IMR-90 (cell line): ENCODE data around the gene ABHD17A. TPM values are rescaled to one million over a fixed set of nuclear protein-coding genes. Genes with fewer than 3 reads are reported as not detected.

Source experiments
- ATAC-seq: fragments of 200-7000 bp; cut with Tn5 transposase; 2 replicates; pipeline ENCODE4 v1.9.1; 2020; ENCODE audit warnings: low read depth, mild to moderate bottlenecking, moderate library complexity
- BruUV-seq: library from RNA; stranded (reverse); fragments of 400-500 nt; replicated peaks from 2 replicates; lab custom pipeline; 2021; lab: Mats Ljungman, UMichigan
- CTCF ChIA-PET: fragments of 300-600 bp; formaldehyde crosslinking; extraction: SDS; loops from one replicate; lab custom pipeline; 2021; ENCODE audit warnings: antibody characterized with exemption; lab: Yijun Ruan, JAX
- POLR2A ChIA-PET: fragments of 300-600 bp; sonication (Branson Sonifier 250); formaldehyde crosslinking; loops from one replicate; lab custom pipeline; 2022; ENCODE audit warnings: antibody characterized with exemption; ENCODE audit not compliant: unreplicated experiment; lab: Charles Lee
- DNase-seq: peaks from one replicate; pipeline ENCODE4 v3.0.0; 2013
- H2AFZ ChIP-seq: replicated peaks from 2 replicates; pipeline ENCODE3; 2013; ENCODE audit warnings: low read length, mild to moderate bottlenecking; ENCODE audit not compliant: poor library complexity
- H2AK5ac ChIP-seq: 2 replicates; pipeline ENCODE4 v1.6.1; 2013; ENCODE audit warnings: low read depth, low read length, inconsistent platforms
- H2AK9ac ChIP-seq: replicated peaks from 2 replicates; pipeline ENCODE3; 2013; ENCODE audit warnings: mild to moderate bottlenecking, low read depth, low read length, moderate library complexity; ENCODE audit not compliant: poor library complexity
- H2BK120ac ChIP-seq: 2 replicates; pipeline ENCODE4 v1.6.1; 2013; ENCODE audit warnings: low read depth, low read length, inconsistent platforms
- H2BK15ac ChIP-seq: 3 replicates; pipeline ENCODE4 v1.6.1; 2013; ENCODE audit warnings: low read depth, low read length, inconsistent platforms
- H2BK20ac ChIP-seq: 2 replicates; pipeline ENCODE4 v1.6.1; 2013; ENCODE audit warnings: low read depth, mild to moderate bottlenecking, inconsistent platforms, low read length, moderate library complexity
- H2BK5ac ChIP-seq: 2 replicates; pipeline ENCODE4 v1.6.1; 2013; ENCODE audit warnings: mild to moderate bottlenecking, low read depth, low read length, inconsistent platforms; ENCODE audit not compliant: poor library complexity, severe bottlenecking
- H3K14ac ChIP-seq: replicated peaks from 2 replicates; pipeline ENCODE4 v1.6.1; 2013; ENCODE audit warnings: low read depth, low read length, inconsistent platforms
- H3K18ac ChIP-seq: 2 replicates; pipeline ENCODE4 v1.6.1; 2013; ENCODE audit warnings: low read depth, low read length, control low read depth
- H3K23ac ChIP-seq: 2 replicates; pipeline ENCODE4 v1.6.1; 2013; ENCODE audit warnings: low read depth, low read length, inconsistent platforms
- H3K27ac ChIP-seq: 2 replicates; pipeline ENCODE4 v1.5.1; 2013; ENCODE audit warnings: mild to moderate bottlenecking, control low read depth, low read length; ENCODE audit not compliant: insufficient read depth
- H3K27me3 ChIP-seq: 2 replicates; pipeline ENCODE4 v1.6.1; 2013; ENCODE audit warnings: low read length; ENCODE audit not compliant: control insufficient read depth, insufficient read depth
- H3K36me3 ChIP-seq: 2 replicates; pipeline ENCODE4 v1.6.1; 2013; ENCODE audit warnings: low read length, mixed read lengths; ENCODE audit not compliant: control insufficient read depth, insufficient read depth
- H3K4ac ChIP-seq: 2 replicates; pipeline ENCODE4 v1.6.1; 2013; ENCODE audit warnings: low read depth, low read length, inconsistent platforms
- H3K4me1 ChIP-seq: 2 replicates; pipeline ENCODE4 v1.6.1; 2013; ENCODE audit warnings: low read length, mixed read lengths; ENCODE audit not compliant: control insufficient read depth, insufficient read depth
- H3K4me2 ChIP-seq: 2 replicates; pipeline ENCODE4 v1.6.1; 2013; ENCODE audit warnings: low read depth, mild to moderate bottlenecking, control low read depth, low read length, moderate library complexity
- H3K4me3 ChIP-seq: 2 replicates; pipeline ENCODE4 v1.5.1; 2013; ENCODE audit warnings: low read depth, mild to moderate bottlenecking, control low read depth, low read length, moderate library complexity; ENCODE audit not compliant: insufficient read depth
- H3K56ac ChIP-seq: 2 replicates; pipeline ENCODE4 v1.6.1; 2013; ENCODE audit warnings: low read length, inconsistent platforms; ENCODE audit not compliant: insufficient read depth; ENCODE audit errors: extremely low read depth
- H3K79me1 ChIP-seq, 2 experiments: 2 replicates each; pipeline ENCODE4 v1.6.1; 2013; ENCODE audit warnings: low read length in 2 of 2, inconsistent platforms in 1 of 2, low read depth in 1 of 2
- H3K9ac ChIP-seq: 2 replicates; pipeline ENCODE4 v1.6.1; 2013; ENCODE audit warnings: low read depth, low read length, control low read depth
- H3K9me1 ChIP-seq: 2 replicates; pipeline ENCODE4 v1.6.1; 2013; ENCODE audit warnings: low read length, inconsistent platforms; ENCODE audit not compliant: insufficient read depth
- H3K9me3 ChIP-seq: 2 replicates; pipeline ENCODE4 v1.6.1; 2013; ENCODE audit warnings: low read length; ENCODE audit not compliant: control insufficient read depth, insufficient read depth
- H4K20me1 ChIP-seq: 2 replicates; pipeline ENCODE4 v1.6.1; 2013; ENCODE audit warnings: low read length, inconsistent platforms; ENCODE audit not compliant: insufficient read depth
- H4K5ac ChIP-seq: 2 replicates; pipeline ENCODE4 v1.6.1; 2013; ENCODE audit warnings: mild to moderate bottlenecking, low read depth, low read length, control low read depth
- H4K8ac ChIP-seq, 2 experiments: 2 replicates each; pipeline ENCODE4 v1.6.1; 2013; ENCODE audit warnings: low read depth in 2 of 2, low read length in 2 of 2, control low read depth in 1 of 2, inconsistent platforms in 1 of 2
- H4K91ac ChIP-seq: 2 replicates; pipeline ENCODE4 v1.6.1; 2013; ENCODE audit warnings: low read depth, low read length, inconsistent platforms; ENCODE audit not compliant: insufficient read depth
- RAD21 ChIP-seq: IDR thresholded peaks from 2 replicates; pipeline ENCODE4 v1.6.1; 2012; ENCODE audit warnings: low read length, improper control_type of control experiment
- SMC3 ChIP-seq: fragments of 150-350 bp; IDR thresholded peaks from 2 replicates; pipeline ENCODE4 v1.6.1; 2016; ENCODE audit warnings: low read depth, mild to moderate bottlenecking, antibody characterized with exemption, low read length, moderate library complexity
- WGBS, 2 experiments: methylation state at CpG; one replicate each; pipeline versions ENCODE4 v1.1.5 to v1.1.7; 2013; ENCODE audit warnings: missing lambda C conversion rate in 2 of 2; ENCODE audit not compliant: insufficient read length in 1 of 2; ENCODE audit errors: extremely low coverage in 2 of 2; 5-methylcytosine and 5-hydroxymethylcytosine counted together
- dilution Hi-C: fragments of 300-500 bp; cut with HindIII; formaldehyde crosslinking; loops from one replicate; pipeline ENCODE4 v1.14.3; 2018; ENCODE audit warnings: low sequenced_read_pairs; ENCODE audit not compliant: unreplicated experiment
- in situ Hi-C: fragments of 300-500 bp; cut with MboI; formaldehyde crosslinking; loops from 3 replicates; pipeline ENCODE4 v1.14.3; 2019; ENCODE audit warnings: low sequenced_read_pairs, inconsistent platforms, mixed read lengths
- intact Hi-C: fragments of 100-400 bp; cut with micrococcal nuclease; formaldehyde crosslinking; loops from 2 replicates; pipeline ENCODE4 v1.10.0; 2022
- polyA plus RNA-seq, 3 experiments: library from polyadenylated mRNA; depleted of rRNA; stranded (reverse); fragments of >200 nt; gene quantifications; 2 replicates each; pipeline ENCODE4 v1.2.3, GENCODE V29; 2012; ENCODE audit warnings: low replicate concordance in 1 of 3
- total RNA-seq: library from RNA; depleted of rRNA; stranded (reverse); fragments of >200 nt; gene quantifications from 2 replicates; pipeline ENCODE4 v1.2.3, GENCODE V29; 2012

The ABHD17A gene
- total and polyA plus RNA-seq, 2 of the 4 experiments (the other 2 are of a cell fraction), result 37.8 to 76.2 TPM

DNA sequence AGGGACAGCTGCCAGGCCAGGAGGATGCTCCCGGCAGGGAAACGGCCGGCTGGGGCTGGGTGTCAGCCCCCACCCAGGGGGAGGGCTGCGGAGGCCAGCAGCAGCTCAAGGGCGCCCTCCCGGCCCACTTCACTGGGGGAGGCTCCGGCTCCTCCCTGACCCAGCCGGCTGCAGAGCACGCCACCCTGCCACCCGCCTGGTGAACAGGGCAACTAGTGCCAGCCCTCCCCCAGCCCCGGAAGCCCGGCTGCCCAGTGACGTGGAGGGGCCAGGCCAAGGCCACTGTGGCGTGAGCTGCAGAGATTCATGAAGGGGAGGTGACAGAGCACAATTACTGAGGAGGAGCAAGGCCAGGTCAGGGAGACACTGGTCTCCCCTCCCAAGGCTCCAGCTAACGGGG lies 51.8 kb downstream of the ABHD17A start:
- no peak overlapping the region for H4K91ac ChIP-seq
- POLR2A ChIA-PET, result no interaction called here
- H3K4me2 ChIP-seq, result no peak overlapping the region
- ATAC-seq, result no peak
- no peak overlapping the region for H2BK5ac ChIP-seq
- no peaks in the 10 kb centered on the region for H3K9me1 ChIP-seq
- no peak overlapping the region for H3K14ac ChIP-seq
- H2BK15ac ChIP-seq, result no peak overlapping the region
- H2AFZ ChIP-seq, result no peak overlapping the region
- H2AK9ac ChIP-seq, result peak overlapping the region; percentile 55
- H3K27me3 ChIP-seq, result no peaks in the 10 kb centered on the region
- no peaks in the 10 kb centered on the region for H3K9me3 ChIP-seq
- H3K36me3 ChIP-seq, result peaks cover 3% of the 10 kb centered on the region; the same call in 1 of the 2 replicates
- no peak overlapping the region for H3K27ac ChIP-seq
- H3K23ac ChIP-seq, result no peak overlapping the region
- dilution Hi-C loops (no loop called here), intact Hi-C loops (no loop called here), in situ Hi-C loops (no loop called here)
- WGBS, 2 experiments, result 85% methylated on average over 6 of the region's 15 CpGs; no CpG with 5 or more reads in 1 of the 2 experiments
- BruUV-seq, result no TSS peak
- H3K4me3 ChIP-seq, result no peak overlapping the region
- no peak overlapping the region for H3K18ac ChIP-seq
- no peak overlapping the region for H4K8ac ChIP-seq
- H3K56ac ChIP-seq, result no peak overlapping the region
- TF ChIP-seq RAD21, result no peak
- no peak for TF ChIP-seq SMC3
- no peak overlapping the region for H4K5ac ChIP-seq
- H4K20me1 ChIP-seq, result peaks cover 80% of the 10 kb centered on the region
- H2AK5ac ChIP-seq, result no peak overlapping the region
- H2BK20ac ChIP-seq, result no peak overlapping the region
- no peak for DNase-seq
- H3K4me1 ChIP-seq, result no peaks in the 10 kb centered on the region
- CTCF ChIA-PET, result interaction anchor here (0.6 kb wide), 1 partner anchor 54 kb away, joined by 10 read pairs; no protein-coding TSS in a partner anchor
- no peak overlapping the region for H3K9ac ChIP-seq
- H3K79me1 ChIP-seq, result peaks cover 24 to 70% of the 10 kb centered on the region in 2 experiments
- H3K4ac ChIP-seq, result no peak overlapping the region
- no peak overlapping the region for H2BK120ac ChIP-seq
